Measurements from ENCODE around the gene TTLL11. TPM values are rescaled to one million over a fixed set of nuclear protein-coding genes. Genes with fewer than 3 reads are reported as not detected.

TTLL11 gene
- total and polyA plus RNA-seq, 2 experiments from 2014 or later = 4.7 to 6.7 TPM

GRCh38 chr9:121773954-121774714 lies 319.0 kb downstream of the TTLL11 start:
- Histone ChIP-seq H3K9me3 (ENCODE audit: low read depth) (no peaks in the 10 kb centered on the region), H3K27ac (no peak overlapping the region), H3K4me1 (ENCODE audit: low read depth) (peaks cover 2% of the 10 kb centered on the region), H3K4me3 (no peak overlapping the region), H3K36me3 (peaks cover 59% of the 10 kb centered on the region), H3K27me3 (no peaks in the 10 kb centered on the region)
- DNase-seq (ENCODE audit: low read depth in 1 of 2, low spot score in 1 of 2) = no peak
- no peak for TF ChIP-seq CTCF (IDR thresholded peaks at IDR 0.05; ENCODE audit: low read depth, low read length)

GRCh38 chr9:121773286-121773953 lies 319.7 kb downstream of the TTLL11 start:
- Histone ChIP-seq H3K27me3 (no peaks in the 10 kb centered on the region), H3K4me1 (ENCODE audit: low read depth) (no peaks in the 10 kb centered on the region), H3K27ac (no peak overlapping the region), H3K4me3 (no peak overlapping the region), H3K36me3 (peaks cover 66% of the 10 kb centered on the region), H3K9me3 (ENCODE audit: low read depth) (no peaks in the 10 kb centered on the region)
- no peak for TF ChIP-seq CTCF (IDR thresholded peaks at IDR 0.05; ENCODE audit: low read depth, low read length)
- no peak for DNase-seq (ENCODE audit: low read depth in 1 of 2, low spot score in 1 of 2)

- Histone ChIP-seq H3K36me3 (peaks cover 69% of the 10 kb centered on the region), H3K4me3 (no peak overlapping the region), H3K9me3 (ENCODE audit: low read depth) (no peaks in the 10 kb centered on the region), H3K27ac (no peak overlapping the region), H3K27me3 (no peaks in the 10 kb centered on the region), H3K4me1 (ENCODE audit: low read depth) (no peaks in the 10 kb centered on the region)
- TF ChIP-seq CTCF (IDR thresholded peaks at IDR 0.05; ENCODE audit: low read depth, low read length) = no peak
- DNase-seq (ENCODE audit: low read depth in 1 of 2, low spot score in 1 of 2) = no peak
Observed at GRCh38 chr9:121772600-121773285, 320.4 kb downstream of the TTLL11 start.

Other genes with a start within 250 kb of the TTLL11 start
- 86.9 and 116 TPM in 2 replicates for gene NDUFA8, start 66.5 kb upstream of the TTLL11 start, total RNA-seq
- 287 and 336 TPM in 2 replicates for gene NDUFA8, start 66.5 kb upstream of the TTLL11 start, polyA plus RNA-seq
- gene MORN5, start 66.6 kb upstream of the TTLL11 start, total RNA-seq = 0.63 TPM in 1 of 2 replicates, not detected in the other
- gene MORN5, start 66.6 kb upstream of the TTLL11 start, polyA plus RNA-seq = not detected in 2 replicates
- 0.12 and 0.14 TPM in 2 replicates for gene LHX6, start 135.6 kb upstream of the TTLL11 start, total RNA-seq
- gene LHX6, start 135.6 kb upstream of the TTLL11 start, polyA plus RNA-seq = not detected in 2 replicates
- 5.4 and 5.6 TPM in 2 replicates for gene RBM18, start 171.5 kb upstream of the TTLL11 start, total RNA-seq
- gene RBM18, start 171.5 kb upstream of the TTLL11 start, polyA plus RNA-seq = 16.7 and 28.2 TPM in 2 replicates
- gene MRRF, start 171.6 kb upstream of the TTLL11 start, total RNA-seq = 41.0 and 44.4 TPM in 2 replicates
- gene MRRF, start 171.6 kb upstream of the TTLL11 start, polyA plus RNA-seq = 45.3 and 45.5 TPM in 2 replicates

Measured in cardiac muscle cell (in vitro differentiated cells and primary cell).